Choroid plexus epithelial cell (primary cell): ENCODE measurements around the gene PURB.

Experiments used
- DNase-seq: peaks from one replicate; pipeline ENCODE4 v3.0.0-alpha.2; 2010; ENCODE audit warnings: low read depth
- H3K4me3 ChIP-seq: 2 replicates; pipeline ENCODE4 v1.5.1; 2011; ENCODE audit warnings: low read depth, mild to moderate bottlenecking, control low read depth, low read length, moderate library complexity
- TF ChIP-seq, protein P1 (sequence below): conservative IDR thresholded peaks from 2 replicates; pipeline ENCODE4 v1.5.1; 2011; ENCODE audit warnings: low read depth, mild to moderate bottlenecking, control low read depth, inconsistent platforms, low read length, moderate library complexity

PURB gene

GRCh38 chr7:44883961-44884620, 1.2 kb downstream of the PURB start:
- TF ChIP-seq, protein P1, sequence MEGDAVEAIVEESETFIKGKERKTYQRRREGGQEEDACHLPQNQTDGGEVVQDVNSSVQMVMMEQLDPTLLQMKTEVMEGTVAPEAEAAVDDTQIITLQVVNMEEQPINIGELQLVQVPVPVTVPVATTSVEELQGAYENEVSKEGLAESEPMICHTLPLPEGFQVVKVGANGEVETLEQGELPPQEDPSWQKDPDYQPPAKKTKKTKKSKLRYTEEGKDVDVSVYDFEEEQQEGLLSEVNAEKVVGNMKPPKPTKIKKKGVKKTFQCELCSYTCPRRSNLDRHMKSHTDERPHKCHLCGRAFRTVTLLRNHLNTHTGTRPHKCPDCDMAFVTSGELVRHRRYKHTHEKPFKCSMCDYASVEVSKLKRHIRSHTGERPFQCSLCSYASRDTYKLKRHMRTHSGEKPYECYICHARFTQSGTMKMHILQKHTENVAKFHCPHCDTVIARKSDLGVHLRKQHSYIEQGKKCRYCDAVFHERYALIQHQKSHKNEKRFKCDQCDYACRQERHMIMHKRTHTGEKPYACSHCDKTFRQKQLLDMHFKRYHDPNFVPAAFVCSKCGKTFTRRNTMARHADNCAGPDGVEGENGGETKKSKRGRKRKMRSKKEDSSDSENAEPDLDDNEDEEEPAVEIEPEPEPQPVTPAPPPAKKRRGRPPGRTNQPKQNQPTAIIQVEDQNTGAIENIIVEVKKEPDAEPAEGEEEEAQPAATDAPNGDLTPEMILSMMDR, result no peak
- DNase-seq, result no peak
- peak overlapping the region; percentile 81 for H3K4me3 ChIP-seq

GRCh38 chr7:44882899-44883298, 2.4 kb downstream of the PURB start:
- DNase-seq, result peak; percentile 23
- TF ChIP-seq, protein P1, result no peak
- H3K4me3 ChIP-seq, result peak overlapping the region; percentile 53

DNA sequence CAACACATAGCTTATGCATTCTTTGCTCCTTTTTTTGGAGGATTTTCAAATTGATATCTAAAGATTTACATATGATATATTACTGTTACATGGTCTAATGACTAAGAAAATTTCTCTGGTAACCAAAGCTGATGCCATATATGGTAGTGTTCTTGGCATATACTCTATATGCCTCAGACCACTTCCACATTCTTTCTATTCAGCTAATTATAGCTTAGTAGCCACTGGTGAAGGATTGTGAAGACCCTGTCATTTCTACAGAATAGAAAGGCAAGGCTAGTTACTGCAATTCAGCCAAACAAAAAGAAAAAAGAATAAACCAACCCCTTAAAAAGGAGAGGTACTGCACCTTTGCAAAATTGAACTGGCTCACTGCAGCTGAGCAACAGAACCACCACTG, 3.7 kb downstream of the PURB start:
- DNase-seq, result peak; percentile 84
- H3K4me3 ChIP-seq, result peak overlapping the region; percentile 53
- TF ChIP-seq, protein P1, result no peak

DNA sequence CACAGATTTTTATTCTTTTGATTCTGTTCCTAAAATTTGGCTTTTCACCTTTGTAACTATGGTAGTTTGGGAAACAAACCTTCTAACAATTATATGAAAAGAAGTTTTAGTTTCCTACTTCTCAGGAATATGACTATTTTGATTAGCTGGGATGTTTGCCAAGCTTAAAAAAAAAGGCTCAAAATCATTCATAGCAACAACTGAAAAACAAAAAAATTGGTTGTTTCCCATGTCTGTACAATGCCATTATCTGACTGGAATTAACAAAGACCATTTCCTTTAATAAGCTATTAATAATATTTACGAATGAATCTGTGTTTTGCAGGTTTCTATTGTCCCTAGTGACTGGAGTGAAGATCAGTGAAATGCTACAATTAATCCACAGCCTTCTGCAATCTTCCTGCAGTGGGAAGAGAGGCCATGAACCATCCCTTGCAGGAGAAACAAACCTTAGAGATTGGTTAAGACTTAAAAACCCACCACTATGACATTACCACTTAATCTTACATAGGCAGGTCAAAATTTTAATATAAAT, 4.2 kb downstream of the PURB start:
- DNase-seq, result peak; percentile 40
- peak overlapping the region; percentile 53 for H3K4me3 ChIP-seq
- TF ChIP-seq, protein P1, result no peak

DNA sequence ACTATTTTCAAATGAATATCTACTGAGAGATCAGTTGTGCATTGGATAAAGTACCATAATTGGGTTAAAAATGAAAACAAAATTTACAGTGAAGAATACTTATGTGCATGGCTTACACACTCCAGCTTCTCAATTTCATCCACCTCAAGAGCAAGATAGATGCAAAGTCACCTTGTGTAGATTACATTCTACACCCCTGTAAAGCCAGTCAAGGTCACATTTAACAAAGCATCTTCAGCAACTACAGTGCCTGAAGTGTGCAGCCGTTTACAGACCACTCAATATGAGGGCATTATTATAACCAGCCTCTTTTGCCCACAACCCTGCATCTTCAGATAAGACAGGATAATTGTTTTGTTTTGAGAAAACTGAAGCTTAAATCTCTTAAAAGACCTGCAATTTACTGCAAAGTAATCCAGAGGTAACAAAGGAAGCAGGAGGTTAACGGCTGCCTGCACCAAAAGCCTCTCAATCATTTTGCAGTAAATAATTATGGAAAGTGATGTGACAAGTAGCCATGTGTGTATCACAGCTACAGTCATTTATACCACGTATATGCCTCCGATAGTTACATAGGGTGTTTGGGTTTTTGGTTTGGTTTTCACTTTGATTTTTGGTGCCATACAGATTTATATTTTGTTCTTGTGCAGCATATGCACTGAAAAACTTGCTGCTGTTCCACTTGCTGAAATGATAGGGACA, 4.9 kb downstream of the PURB start:
- TF ChIP-seq, protein P1, result no peak
- peak overlapping the region; percentile 53 for H3K4me3 ChIP-seq
- no peak for DNase-seq

- TF ChIP-seq, protein P1, result no peak
- DNase-seq, result no peak
Measured at GRCh38 chr7:44876393-44876792, 8.9 kb downstream of the PURB start.

More at GRCh38 chr7:44876393-44876792, 8.9 kb downstream of the PURB start:
- no peak overlapping the region for H3K4me3 ChIP-seq
